Measurements from ENCODE around the gene STOM.

- TF ChIP-seq, protein P1, sequence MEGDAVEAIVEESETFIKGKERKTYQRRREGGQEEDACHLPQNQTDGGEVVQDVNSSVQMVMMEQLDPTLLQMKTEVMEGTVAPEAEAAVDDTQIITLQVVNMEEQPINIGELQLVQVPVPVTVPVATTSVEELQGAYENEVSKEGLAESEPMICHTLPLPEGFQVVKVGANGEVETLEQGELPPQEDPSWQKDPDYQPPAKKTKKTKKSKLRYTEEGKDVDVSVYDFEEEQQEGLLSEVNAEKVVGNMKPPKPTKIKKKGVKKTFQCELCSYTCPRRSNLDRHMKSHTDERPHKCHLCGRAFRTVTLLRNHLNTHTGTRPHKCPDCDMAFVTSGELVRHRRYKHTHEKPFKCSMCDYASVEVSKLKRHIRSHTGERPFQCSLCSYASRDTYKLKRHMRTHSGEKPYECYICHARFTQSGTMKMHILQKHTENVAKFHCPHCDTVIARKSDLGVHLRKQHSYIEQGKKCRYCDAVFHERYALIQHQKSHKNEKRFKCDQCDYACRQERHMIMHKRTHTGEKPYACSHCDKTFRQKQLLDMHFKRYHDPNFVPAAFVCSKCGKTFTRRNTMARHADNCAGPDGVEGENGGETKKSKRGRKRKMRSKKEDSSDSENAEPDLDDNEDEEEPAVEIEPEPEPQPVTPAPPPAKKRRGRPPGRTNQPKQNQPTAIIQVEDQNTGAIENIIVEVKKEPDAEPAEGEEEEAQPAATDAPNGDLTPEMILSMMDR (IDR thresholded peaks at IDR 0.05) = no peak
- TF ChIP-seq EP300 (IDR thresholded peaks at IDR 0.05) (no peak), POLR2AphosphoS5 (IDR thresholded peaks at IDR 0.05) (no peak), POLR2A (IDR thresholded peaks at IDR 0.05) (no peak)
Observed at GRCh38 chr9:121336665-121337064, 33.4 kb downstream of the STOM start.
